Measurements from ENCODE around the gene CSTPP1.

DNA sequence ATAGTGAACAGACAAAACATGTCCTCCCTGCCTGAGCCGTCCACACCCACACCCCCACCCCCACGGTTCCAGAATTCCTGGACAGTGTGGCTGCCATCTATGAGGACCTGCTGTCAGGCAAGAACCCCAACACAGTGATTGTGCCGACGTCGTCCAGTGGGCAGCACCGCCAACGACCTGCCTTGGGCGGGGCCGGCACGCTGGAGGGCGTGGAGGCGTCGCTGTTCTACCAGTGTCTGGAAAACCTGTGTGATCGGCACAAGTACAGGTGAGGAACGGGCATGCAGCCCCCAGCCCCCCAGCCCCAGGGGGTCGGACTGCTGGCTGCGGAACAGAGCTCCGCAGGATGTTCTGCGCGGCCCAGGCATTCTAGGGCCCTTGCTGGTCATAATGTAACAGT, 220.4 kb downstream of the CSTPP1 start:
- TF ChIP-seq CTCF (IDR thresholded peaks at IDR 0.05) (no peak), POLR2A (IDR thresholded peaks at IDR 0.05; ENCODE audit: low read depth) (no peak), POLR2AphosphoS5 (IDR thresholded peaks at IDR 0.05) (no peak)

All from esophagus muscularis mucosa (tissue), 3 donors.